Measurements from ENCODE around the gene TPD52L1.
A peak's percentile ranks its signal among the peaks of the same experiment; 100 is the strongest.
"Not testable (repeated sequence)": the region's sequence is repeated elsewhere in the genome, so short reads cannot be mapped to it uniquely, and the experiment has no call there.

Gene TPD52L1

DNA sequence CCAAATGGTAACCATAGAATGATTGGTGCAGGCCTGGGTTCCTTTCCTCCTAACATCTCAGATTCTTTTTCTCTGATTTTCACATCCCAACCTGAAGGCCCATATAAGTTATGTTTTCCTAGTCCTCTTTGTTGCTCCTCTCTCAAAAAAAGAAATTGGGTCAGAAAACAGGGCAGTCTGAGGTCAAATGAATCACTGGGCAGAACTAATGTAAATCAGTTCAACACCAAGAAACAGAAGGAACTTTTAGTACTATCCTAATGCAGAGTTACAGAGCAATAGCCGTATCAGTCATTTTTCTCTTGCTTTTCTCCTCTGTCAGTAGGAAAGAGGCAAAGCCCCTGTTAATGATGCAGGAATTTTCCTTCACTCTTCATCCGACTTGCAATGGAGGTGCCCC is 11.0 kb upstream of the TPD52L1 start:
- DNase-seq (ENCODE audit: low spot score), result no peak

DNA sequence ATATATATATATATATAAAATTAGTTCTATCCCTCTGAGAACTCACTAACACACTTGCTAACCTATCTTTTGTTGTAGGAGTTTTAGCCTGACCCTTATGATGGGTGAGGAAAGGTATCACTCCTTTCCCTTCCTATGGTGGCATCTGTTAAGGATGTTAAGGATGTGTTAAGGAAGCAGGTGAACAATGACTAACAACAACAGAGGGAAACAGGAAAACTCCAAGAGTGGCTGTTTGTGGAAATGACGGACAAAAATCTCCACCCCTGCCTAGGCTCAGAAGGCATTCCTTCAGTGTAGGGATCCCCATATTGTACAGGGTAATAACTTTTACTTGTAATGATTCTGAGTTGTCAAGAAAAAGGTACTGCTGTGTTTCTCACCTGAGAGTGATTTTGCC is 8.8 kb upstream of the TPD52L1 start:
- DNase-seq (ENCODE audit: low spot score), result no peak

GRCh38 chr6:125149256-125150144 is 4.1 kb upstream of the TPD52L1 start:
- no peak for DNase-seq (ENCODE audit: low spot score)

DNA sequence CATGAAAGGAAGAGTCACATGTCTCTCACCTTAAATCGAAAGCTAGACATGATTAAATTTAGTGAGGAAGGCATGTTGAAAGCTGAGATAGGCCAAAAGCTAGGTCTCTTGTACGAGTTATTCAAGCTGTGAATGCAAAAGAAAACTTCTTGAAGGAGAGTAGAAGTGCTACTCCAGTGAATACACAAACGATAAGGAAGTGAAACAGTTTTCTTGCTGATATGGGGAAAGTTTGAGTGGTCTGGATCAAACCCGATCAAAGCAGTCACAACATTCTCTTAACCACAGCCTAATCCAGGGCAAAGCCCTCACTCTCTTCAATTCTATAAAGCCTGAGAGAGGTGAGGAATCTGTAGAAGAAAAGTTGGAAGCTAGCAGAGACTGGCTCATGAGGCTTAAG is 1.9 kb upstream of the TPD52L1 start:
- no peak for DNase-seq (ENCODE audit: low spot score)

GRCh38 chr6:125154118-125154760 is 666 bp downstream of the TPD52L1 start:
- peak; percentile 40 for DNase-seq (ENCODE audit: low spot score)

GRCh38 chr6:125154761-125155135 is 1.2 kb downstream of the TPD52L1 start:
- peak; percentile 44 for DNase-seq (ENCODE audit: low spot score)

DNA sequence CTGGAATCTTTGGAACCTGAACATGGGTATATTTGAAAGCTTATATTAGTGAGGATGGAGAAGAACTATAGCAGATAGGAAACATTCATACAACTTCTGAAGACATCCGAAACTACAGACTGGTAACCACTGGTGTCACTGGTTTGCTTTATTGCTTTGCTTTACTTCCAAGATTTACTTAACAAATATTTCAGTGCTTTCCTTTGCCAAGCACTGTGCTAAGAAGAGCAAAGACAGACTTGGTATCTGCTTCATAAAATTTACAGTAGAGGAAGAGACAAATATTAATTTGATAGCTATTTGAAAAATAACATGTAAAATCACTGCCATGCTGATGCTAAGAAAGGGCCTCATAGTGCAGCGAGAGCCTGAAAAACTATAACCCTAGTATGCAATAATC is 1.8 kb downstream of the TPD52L1 start:
- DNase-seq (ENCODE audit: low spot score), result no peak

GRCh38 chr6:125156496-125156895 is 2.9 kb downstream of the TPD52L1 start:
- no peak for DNase-seq (ENCODE audit: low spot score)

DNA sequence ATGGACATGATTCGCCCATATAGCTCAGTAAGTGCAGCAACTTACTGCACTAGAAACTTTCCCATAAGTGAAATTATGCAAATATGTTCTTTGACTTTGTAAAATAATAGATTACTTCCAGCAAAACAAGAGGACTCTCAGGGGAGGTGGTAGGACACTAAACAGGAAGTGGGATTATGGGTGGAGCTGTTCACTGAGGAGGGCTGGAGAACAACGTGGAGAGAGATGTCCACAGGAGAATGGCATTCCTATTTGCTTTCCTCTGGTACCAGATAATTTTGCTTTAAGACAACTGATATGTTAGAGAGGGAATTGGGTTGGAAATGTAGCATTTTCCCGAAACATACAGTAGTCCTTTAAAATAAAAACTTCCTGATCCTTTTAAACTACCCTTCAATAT is 3.7 kb downstream of the TPD52L1 start:
- no peak for DNase-seq (ENCODE audit: low spot score)

GRCh38 chr6:125157725-125158124 is 4.2 kb downstream of the TPD52L1 start:
- no peak for DNase-seq (ENCODE audit: low spot score)

DNA sequence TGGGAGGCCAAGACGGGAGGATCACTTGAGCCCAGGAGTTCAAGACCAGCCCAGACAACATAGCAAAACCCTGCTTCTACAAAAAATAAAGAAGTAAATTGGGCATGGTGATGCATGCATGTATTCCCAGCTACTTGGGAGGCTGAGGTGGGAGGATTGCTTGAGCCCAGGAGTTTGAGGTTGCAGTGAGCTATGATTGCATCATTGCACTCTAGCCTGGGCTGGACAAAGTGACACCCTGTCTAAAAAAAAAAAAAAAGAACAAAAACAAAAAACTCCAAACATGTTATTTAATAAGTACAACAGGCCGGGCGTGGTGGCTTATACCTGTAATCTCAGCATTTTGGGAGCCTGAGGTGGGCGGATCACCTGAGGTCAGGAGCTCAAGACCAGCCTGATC is 9.8 kb downstream of the TPD52L1 start:
- DNase-seq (ENCODE audit: low spot score), result not testable (repeated sequence)

DNA sequence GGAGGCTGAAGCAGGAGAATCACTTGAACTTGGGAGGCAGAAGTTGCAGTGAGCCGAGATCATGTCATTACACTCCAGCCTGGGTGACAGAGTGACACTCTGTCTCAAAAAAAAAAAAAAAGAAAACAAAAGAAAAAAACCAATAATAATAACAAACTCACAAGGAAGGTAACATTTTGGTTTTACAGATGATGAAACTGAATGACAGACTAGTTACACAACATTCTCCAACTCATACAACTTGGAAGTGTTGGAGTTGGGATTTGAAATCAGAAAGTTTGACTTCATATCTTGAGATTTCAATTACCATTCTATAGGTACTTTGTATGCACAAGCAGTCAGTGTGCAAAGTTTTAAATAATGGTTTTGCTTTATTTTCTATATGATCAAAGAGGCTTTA is 10.2 kb downstream of the TPD52L1 start:
- DNase-seq (ENCODE audit: low spot score), result no peak

GRCh38 chr6:125164696-125165095 is 11.1 kb downstream of the TPD52L1 start:
- no peak for DNase-seq (ENCODE audit: low spot score)

DNA sequence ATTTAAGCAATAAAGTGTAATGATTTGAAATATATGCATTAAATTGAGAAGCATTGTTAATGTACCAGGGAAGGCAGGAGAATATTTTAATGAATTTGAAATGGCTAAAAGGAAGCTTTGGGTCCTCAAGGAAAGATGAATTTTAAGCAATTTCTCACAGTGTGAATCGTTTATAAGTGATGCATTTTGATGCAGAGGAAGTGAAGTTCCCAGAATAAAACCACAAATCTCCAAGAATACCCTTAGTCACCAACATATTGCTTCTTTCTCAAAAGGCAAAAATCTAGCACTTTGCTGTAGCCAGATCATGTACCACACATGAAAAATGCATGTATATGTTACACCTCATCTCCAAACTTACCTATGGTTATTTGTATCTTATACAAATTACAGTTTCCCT is 11.7 kb downstream of the TPD52L1 start:
- no peak for DNase-seq (ENCODE audit: low spot score)

DNA sequence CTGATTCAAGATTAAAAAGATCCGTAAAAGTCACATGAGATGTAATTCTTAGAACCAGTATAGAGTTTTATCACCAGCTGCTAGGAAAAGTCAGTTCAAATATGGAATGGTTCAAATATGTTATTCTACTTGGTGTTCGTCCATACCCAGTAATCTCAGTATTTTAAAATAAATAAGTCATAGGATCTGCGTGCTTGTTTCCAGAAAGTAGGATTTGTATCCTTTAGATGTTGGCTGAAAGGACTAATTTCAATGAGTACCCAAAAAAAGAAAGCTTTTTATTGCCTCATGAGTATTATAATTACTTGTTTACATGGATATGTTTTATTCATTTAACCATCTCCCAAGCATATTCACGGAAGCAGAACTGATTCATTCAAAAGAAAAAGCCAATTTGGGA is 12.2 kb downstream of the TPD52L1 start:
- DNase-seq (ENCODE audit: low spot score), result no peak

GRCh38 chr6:125166711-125167110 is 13.1 kb downstream of the TPD52L1 start:
- no peak for DNase-seq (ENCODE audit: low spot score)

DNA sequence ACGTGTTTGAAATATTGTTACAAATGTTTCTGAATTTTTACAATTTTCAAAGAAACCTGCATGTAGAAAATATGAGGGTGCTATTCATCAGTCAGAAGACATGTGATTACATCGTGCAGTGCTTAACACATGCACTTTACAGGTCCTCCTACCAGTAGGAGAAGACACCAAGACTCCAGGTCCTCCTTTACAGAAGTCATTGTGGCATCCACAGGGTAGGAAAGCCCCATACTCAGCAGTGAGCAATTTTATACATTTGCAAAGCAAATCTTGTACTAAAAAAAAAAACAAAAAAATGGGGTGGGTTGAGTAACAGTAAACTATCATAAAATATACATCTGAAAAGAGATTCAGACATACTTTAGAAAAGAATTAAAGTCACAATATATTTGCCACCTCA is 14.0 kb downstream of the TPD52L1 start:
- no peak for DNase-seq (ENCODE audit: low spot score)

GRCh38 chr6:125169058-125169457 is 15.5 kb downstream of the TPD52L1 start:
- DNase-seq (ENCODE audit: low spot score), result no peak

GRCh38 chr6:125169522-125169921 is 15.9 kb downstream of the TPD52L1 start:
- DNase-seq (ENCODE audit: low spot score), result no peak

GRCh38 chr6:125170376-125170775 is 16.8 kb downstream of the TPD52L1 start:
- no peak for DNase-seq (ENCODE audit: low spot score)

DNA sequence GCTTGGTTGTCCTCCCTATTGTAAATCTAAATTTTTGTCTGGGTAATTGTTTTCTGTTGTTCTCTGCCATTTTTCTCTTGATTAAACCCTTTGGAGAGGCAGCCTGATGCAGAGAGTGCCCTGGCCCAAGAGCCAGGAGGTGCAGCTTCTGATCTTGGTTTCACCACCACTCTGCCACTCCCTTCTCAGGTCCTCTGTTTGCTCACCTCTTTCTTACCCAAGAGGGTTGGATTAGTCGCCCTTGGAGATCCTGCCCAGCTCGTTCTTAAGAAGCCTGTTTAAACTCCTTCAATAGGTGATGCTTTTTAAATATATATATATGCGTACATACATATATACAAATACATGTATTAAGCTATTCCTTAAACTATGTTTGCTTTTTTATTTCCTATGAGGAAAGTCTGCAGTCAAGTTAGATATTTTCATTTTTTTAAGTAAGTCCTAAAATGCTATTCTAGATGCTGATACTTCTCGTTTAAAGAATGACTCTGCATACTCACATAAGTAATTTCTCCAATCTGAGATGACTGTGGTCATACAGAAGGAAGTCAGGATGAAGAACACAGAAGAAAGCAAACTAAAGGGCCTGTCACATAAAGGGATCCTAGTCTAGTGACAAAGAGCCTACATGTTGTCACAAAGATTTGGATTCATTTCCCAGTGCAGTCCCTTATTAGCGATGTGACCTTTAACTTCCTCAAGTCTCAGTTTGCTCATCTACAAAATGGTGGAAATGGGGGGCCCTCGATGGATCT is 19.9 kb downstream of the TPD52L1 start:
- DNase-seq (ENCODE audit: low spot score), result no peak

DNA sequence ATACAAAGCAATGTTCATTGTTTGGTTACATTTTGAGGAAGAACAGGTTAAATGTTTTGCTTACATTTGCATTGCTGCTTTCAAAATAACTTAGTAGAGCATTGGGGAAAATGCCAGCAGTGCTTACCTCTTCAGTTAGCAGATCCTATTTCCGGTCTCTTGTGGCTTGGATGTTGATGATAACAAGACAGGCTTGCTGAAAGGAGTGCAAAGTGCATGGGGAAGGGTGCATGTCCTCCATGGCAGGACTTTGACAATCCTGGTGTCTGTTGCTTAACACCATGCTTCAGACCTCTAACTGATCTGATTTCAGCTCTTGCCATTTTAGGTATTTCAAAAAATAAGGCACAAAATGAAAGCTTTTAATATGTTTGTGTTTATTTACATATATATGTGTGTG is 21.1 kb downstream of the TPD52L1 start:
- no peak for DNase-seq (ENCODE audit: low spot score)

- no peak for DNase-seq (ENCODE audit: low spot score)
These were observed 22.0 kb downstream of the TPD52L1 start for GRCh38 chr6:125175466-125176048.

All from HuH-7 (cell line).